ENCODE results near the gene NREP.

DNA sequence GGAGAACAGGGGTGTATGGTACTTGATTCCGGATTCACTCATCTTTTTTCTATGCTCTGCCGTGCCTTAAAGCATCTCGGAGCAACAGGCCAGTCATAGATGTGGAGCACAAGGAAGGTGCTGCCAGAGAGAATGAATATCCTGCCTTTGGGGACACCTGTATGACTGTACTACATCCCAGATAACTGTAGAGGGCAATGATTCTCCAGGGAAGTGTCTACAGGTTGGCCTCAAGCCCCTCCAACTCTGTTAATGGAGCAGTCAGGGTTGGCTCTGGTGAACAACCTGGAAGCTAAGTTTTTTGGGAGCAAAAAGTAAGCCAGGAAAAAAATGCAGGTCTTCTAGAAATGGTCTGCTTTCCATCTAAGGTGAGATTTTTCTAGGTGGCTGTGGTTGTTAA is 71.0 kb downstream of the NREP start:
- TF ChIP-seq, protein P1, sequence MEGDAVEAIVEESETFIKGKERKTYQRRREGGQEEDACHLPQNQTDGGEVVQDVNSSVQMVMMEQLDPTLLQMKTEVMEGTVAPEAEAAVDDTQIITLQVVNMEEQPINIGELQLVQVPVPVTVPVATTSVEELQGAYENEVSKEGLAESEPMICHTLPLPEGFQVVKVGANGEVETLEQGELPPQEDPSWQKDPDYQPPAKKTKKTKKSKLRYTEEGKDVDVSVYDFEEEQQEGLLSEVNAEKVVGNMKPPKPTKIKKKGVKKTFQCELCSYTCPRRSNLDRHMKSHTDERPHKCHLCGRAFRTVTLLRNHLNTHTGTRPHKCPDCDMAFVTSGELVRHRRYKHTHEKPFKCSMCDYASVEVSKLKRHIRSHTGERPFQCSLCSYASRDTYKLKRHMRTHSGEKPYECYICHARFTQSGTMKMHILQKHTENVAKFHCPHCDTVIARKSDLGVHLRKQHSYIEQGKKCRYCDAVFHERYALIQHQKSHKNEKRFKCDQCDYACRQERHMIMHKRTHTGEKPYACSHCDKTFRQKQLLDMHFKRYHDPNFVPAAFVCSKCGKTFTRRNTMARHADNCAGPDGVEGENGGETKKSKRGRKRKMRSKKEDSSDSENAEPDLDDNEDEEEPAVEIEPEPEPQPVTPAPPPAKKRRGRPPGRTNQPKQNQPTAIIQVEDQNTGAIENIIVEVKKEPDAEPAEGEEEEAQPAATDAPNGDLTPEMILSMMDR (conservative IDR thresholded peaks at IDR 0.05 in 1 of 2, IDR thresholded peaks at IDR 0.05 in 1 of 2; ENCODE audit: extremely low read depth in 1 of 2, insufficient read depth in 1 of 2, low read depth in 1 of 2, low read length in 2 of 2): peak; percentile 32 to 34
- TF ChIP-seq EZH2 (IDR thresholded peaks at IDR 0.05; ENCODE audit: borderline replicate concordance, low read length): no peak

Data from mammary epithelial cell (primary cell).